Sigmoid colon (tissue), 7 donors: ENCODE data around the gene PLB1. TPM values are rescaled to one million over a fixed set of nuclear protein-coding genes. Genes with fewer than 3 reads are reported as not detected.

Source experiments
- DNase-seq: peaks from one replicate; pipeline ENCODE4 v3.0.0-alpha.2; 2019
- H3K27ac ChIP-seq, 4 donors: fragments of 200-600 bp; sonication (generic); one replicate each; pipeline ENCODE4 v1.5.1; 2016 to 2019; ENCODE audit warnings: mild to moderate bottlenecking in 1 of 4
- H3K27me3 ChIP-seq, 3 donors: fragments of 200-600 bp; sonication (generic); one replicate each; pipeline ENCODE4 v1.5.1; 2019; ENCODE audit warnings: mild to moderate bottlenecking in 1 of 3
- H3K36me3 ChIP-seq, 4 donors: fragments of 200-600 bp; sonication (generic); one replicate each; pipeline ENCODE4 v1.5.1; 2016 to 2019
- H3K4me1 ChIP-seq, 4 donors: fragments of 200-600 bp; sonication (generic); one replicate each; pipeline ENCODE4 v1.5.1; 2017 to 2019
- H3K4me3 ChIP-seq, 4 donors: fragments of 200-600 bp; sonication (generic); one replicate each; pipeline ENCODE4 v1.5.1; 2017 to 2019; ENCODE audit warnings: mild to moderate bottlenecking in 2 of 4, moderate library complexity in 1 of 4
- H3K9me3 ChIP-seq, 4 donors: fragments of 200-600 bp in 3 of 4; sonication (generic) in 3 of 4; one replicate each; pipeline versions ENCODE4 v1.5.1 to v1.6.1; 2013 to 2019
- EP300 ChIP-seq, 4 donors: sonication (generic); formaldehyde crosslinking; IDR thresholded peaks; one replicate each; pipeline ENCODE4 v1.6.1; 2017; ENCODE audit warnings: antibody characterized with exemption in 4 of 4
- POLR2A ChIP-seq, 2 donors: fragments of 450-650 bp; IDR thresholded peaks; one replicate each; pipeline ENCODE4 v1.6.1; 2016; ENCODE audit warnings: antibody characterized with exemption in 2 of 2, mild to moderate bottlenecking in 2 of 2, moderate library complexity in 2 of 2
- POLR2AphosphoS5 ChIP-seq, 4 donors: sonication (generic); formaldehyde crosslinking; IDR thresholded peaks; one replicate each; pipeline ENCODE4 v1.6.1; 2017; ENCODE audit warnings: antibody characterized with exemption in 4 of 4
- WGBS, 2 donors: extraction: QIAGEN DNeasy Blood & Tissue Kit; methylation state at CpG; one replicate each; pipeline ENCODE4 v1.1.7; 2013; 5-methylcytosine and 5-hydroxymethylcytosine counted together
- intact Hi-C: fragments of 100-400 bp; cut with DNase I; formaldehyde crosslinking; loops from one replicate; pipeline ENCODE4 v1.15.1; 2023
- polyA plus RNA-seq, 3 donors: library from polyadenylated mRNA; stranded (reverse); fragments of 200-250 nt; gene quantifications; one replicate each; pipeline ENCODE4 v1.2.3, GENCODE V29; 2013
- total RNA-seq, 4 donors: library from RNA; depleted of rRNA; stranded (reverse); fragments of >200 nt; gene quantifications; one replicate each; pipeline ENCODE4 v1.1.0, GENCODE V29; 2016
- TF ChIP-seq, protein P1 (sequence below), 4 experiments: fragments of 450-650 bp in 3 of 4; fragments of 200-600 bp in 1 of 4; IDR thresholded peaks; one replicate each; pipeline ENCODE4 v1.5.1; 2016 to 2019; ENCODE audit warnings: antibody characterized with exemption in 4 of 4, mild to moderate bottlenecking in 3 of 4, moderate library complexity in 2 of 4
- donor health status: healthy with polysubstance abuse.
- donor health status: Bipolar disorder and iron deficiency.
- donor health status: healthy.

PLB1 gene
- total and polyA plus RNA-seq, 7 donors: 1.2 to 18.3 (median 2.1) TPM

DNA sequence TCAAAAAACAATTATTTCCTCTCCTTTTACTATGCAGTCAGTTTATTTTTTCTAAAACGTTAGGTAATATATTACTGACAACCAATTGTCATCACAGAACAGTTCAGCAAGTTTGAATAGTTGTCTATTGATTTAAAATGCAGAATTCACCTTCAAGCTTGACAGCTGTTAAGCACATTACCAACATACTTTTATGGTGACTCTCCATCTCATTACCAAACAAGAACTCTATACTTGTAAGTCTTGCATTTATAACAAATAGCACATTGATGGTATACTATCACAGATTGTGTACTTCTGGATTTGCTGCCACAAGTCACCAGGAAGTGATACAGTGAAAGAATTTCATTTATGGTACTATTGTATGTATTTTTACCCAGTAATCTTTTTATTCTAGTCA, 156.4 kb downstream of the PLB1 start:
- Histone ChIP-seq H3K27me3 (no peaks in the 10 kb centered on the region), H3K4me3 (no peak overlapping the region), H3K27ac (peak overlapping the region in 1 of 4 donors; percentile 34), H3K9me3 (no peaks in the 10 kb centered on the region), H3K36me3 (no peaks in the 10 kb centered on the region), H3K4me1 (peaks cover 0 to 27% (median 19%) of the 10 kb centered on the region in 4 donors)
- TF ChIP-seq POLR2A (IDR thresholded peaks at IDR 0.05) (no peak), EP300 (IDR thresholded peaks at IDR 0.05) (no peak), POLR2AphosphoS5 (IDR thresholded peaks at IDR 0.05) (no peak)
- TF ChIP-seq, protein P1, sequence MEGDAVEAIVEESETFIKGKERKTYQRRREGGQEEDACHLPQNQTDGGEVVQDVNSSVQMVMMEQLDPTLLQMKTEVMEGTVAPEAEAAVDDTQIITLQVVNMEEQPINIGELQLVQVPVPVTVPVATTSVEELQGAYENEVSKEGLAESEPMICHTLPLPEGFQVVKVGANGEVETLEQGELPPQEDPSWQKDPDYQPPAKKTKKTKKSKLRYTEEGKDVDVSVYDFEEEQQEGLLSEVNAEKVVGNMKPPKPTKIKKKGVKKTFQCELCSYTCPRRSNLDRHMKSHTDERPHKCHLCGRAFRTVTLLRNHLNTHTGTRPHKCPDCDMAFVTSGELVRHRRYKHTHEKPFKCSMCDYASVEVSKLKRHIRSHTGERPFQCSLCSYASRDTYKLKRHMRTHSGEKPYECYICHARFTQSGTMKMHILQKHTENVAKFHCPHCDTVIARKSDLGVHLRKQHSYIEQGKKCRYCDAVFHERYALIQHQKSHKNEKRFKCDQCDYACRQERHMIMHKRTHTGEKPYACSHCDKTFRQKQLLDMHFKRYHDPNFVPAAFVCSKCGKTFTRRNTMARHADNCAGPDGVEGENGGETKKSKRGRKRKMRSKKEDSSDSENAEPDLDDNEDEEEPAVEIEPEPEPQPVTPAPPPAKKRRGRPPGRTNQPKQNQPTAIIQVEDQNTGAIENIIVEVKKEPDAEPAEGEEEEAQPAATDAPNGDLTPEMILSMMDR (IDR thresholded peaks at IDR 0.05): no peak
- intact Hi-C loops: no loop called here
- 28 to 64% methylated on average over 1 of the region's 1 CpG for WGBS, 2 donors
- DNase-seq: no peak

DNA sequence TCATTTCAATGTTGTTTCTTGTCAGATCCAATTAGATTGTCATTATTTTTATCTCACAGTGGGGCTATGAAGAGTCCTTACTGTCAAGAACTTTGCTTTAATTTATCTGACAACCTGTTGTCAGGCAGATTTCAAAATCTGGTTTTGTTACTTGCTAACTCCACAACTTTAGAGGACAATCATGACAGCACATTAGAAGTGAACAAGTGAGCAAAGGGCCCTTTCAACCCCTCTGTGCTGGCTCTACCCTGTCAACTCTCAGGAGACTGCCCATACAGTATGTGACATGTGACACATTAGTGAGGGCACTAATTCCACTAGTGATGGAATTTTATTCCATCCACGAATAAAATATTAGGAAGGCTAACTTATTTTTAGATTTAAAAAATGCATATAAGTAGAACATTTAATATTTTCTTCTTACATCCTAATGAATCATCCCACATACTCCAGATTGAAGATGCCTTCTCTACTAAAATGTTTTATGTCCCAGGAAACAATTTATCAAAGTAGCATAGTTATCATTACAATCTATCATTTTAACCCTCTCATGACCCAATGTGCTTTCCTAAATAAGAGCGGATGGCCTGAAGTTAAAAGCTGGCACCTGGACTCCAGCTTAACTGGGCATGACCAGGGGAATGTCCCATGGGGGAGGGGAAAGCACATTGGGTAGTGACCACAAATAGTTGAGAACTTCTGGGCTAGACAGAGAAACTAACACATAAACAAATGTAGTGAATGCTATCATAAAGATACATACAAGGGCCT, 158.2 kb downstream of the PLB1 start:
- no peaks in the 10 kb centered on the region for H3K36me3 ChIP-seq
- TF ChIP-seq EP300 (IDR thresholded peaks at IDR 0.05): no peak
- DNase-seq: peak; percentile 46
- no peak overlapping the region for H3K4me3 ChIP-seq
- H3K4me1 ChIP-seq: peaks cover 0 to 24% (median 15%) of the 10 kb centered on the region in 4 donors
- no peaks in the 10 kb centered on the region for H3K27me3 ChIP-seq
- peak overlapping the region in 1 of 4 donors; percentile 55 for H3K27ac ChIP-seq
- WGBS, 2 donors: 86 to 94% methylated on average over 2 of the region's 2 CpGs
- H3K9me3 ChIP-seq: no peaks in the 10 kb centered on the region
- intact Hi-C loops: no loop called here

DNA sequence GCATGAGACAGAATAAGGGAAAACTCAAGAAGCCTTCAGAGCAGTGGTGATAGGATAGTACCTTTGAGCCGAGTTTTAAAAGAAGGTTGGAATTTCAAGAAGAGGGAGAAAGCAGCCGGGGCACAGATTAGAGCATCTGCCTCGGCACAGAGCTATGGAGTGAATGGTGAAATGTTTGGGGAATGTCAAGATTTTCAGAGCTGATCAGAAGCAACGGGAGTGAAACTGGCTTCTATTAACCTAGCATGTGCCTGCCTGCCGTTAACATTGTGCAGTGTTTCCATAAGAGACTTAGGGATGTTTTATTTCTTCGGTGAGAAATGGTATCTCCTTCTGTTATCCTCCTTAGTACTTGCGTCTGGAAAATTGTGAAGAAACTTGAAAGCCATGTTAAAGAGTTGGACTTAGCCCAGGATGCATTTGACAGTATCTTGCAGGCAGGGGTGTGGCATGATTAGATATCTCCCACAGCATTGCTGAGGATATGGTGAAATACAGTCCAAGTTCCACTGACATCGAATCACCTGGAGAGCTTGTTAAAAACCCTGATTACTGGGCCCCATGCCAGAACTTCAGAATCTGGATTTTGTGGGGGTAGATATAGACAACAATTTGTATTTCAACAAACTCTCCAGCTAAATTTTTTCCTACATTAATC, 158.9 kb downstream of the PLB1 start:
- peak; percentile 30 for DNase-seq
- Histone ChIP-seq H3K27me3 (no peaks in the 10 kb centered on the region), H3K4me1 (peaks cover 0 to 24% (median 15%) of the 10 kb centered on the region in 4 donors), H3K27ac (peak overlapping the region in 1 of 4 donors; percentile 55), H3K9me3 (no peaks in the 10 kb centered on the region), H3K4me3 (no peak overlapping the region), H3K36me3 (no peaks in the 10 kb centered on the region)
- no peak for TF ChIP-seq POLR2A (IDR thresholded peaks at IDR 0.05)
- TF ChIP-seq POLR2AphosphoS5 (IDR thresholded peaks at IDR 0.05): no peak
- TF ChIP-seq, protein P1 (IDR thresholded peaks at IDR 0.05): no peak
- TF ChIP-seq EP300 (IDR thresholded peaks at IDR 0.05): no peak
- intact Hi-C loops: no loop called here
- WGBS, 2 donors: 21 to 56% methylated on average over 8 of the region's 8 CpGs

DNA sequence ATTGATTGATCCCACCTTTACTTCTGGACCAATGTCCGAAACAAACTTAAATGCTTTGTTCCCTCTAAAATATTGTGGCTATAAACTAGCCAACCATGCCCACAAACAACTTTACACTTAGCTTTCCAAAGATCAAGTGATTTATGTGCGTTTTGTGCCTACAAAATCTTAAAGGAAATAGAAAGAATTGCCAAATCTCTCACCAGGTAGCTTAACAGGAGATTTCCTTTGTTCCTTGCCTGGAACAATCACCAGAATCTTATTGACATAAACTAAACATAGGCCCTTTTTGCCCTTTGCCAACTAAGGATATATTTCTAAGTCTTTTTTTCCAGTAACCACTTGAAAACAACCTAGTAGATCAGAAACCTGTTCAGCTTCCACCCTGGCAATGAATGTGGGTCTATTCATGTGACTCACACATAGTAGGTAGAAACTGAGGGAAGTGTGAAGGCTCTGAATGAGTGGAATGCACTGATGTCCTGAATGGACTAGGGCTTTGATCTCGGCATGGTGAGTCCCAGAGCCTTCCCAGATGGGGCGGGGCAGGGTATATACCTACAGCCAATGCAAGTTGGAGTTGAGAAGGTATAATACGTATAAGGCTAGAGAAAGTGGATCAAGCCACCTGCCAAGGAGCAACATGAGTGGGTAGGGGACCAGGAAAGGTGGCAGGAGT, 161.2 kb downstream of the PLB1 start:
- Histone ChIP-seq H3K27me3 (no peaks in the 10 kb centered on the region), H3K36me3 (no peaks in the 10 kb centered on the region), H3K9me3 (no peaks in the 10 kb centered on the region), H3K27ac (peak overlapping the region in 1 of 4 donors; percentile 91), H3K4me3 (no peak overlapping the region), H3K4me1 (peaks cover 0 to 43% (median 35%) of the 10 kb centered on the region in 4 donors)
- WGBS, 2 donors: 39 to 75% methylated on average over 5 of the region's 5 CpGs
- TF ChIP-seq POLR2A (IDR thresholded peaks at IDR 0.05): no peak
- no peak for TF ChIP-seq EP300 (IDR thresholded peaks at IDR 0.05)
- TF ChIP-seq POLR2AphosphoS5 (IDR thresholded peaks at IDR 0.05): no peak
- TF ChIP-seq, protein P1 (IDR thresholded peaks at IDR 0.05): no peak
- intact Hi-C loops: no loop called here
- peak; percentile 56 for DNase-seq

DNA sequence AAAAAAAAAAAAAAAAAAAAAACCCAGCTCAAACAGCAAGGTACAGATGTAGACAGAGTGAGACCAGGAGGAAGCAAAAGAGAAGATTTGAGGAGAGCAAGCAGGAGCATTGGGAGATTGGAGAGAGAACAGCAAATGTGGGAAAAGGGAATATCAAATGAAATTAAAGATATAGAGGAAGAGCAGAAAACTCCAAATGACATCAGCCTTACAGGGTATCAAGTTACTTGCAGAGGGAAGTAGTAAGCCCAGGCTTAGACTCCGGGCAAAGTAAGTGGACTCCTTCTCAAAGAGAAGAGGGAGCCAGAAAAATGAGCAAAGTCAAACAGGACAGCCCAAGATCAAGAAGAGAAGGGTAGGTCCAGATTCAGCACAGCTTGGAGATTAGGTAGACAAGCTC, 162.5 kb downstream of the PLB1 start:
- Histone ChIP-seq H3K36me3 (no peaks in the 10 kb centered on the region), H3K4me1 (peaks cover 0 to 56% (median 47%) of the 10 kb centered on the region in 4 donors), H3K4me3 (no peak overlapping the region), H3K27ac (peak overlapping the region; percentile 5 to 94 (median 90)), H3K27me3 (no peaks in the 10 kb centered on the region), H3K9me3 (no peaks in the 10 kb centered on the region)
- DNase-seq: peak; percentile 49
- intact Hi-C loops: no loop called here
- TF ChIP-seq POLR2AphosphoS5 (IDR thresholded peaks at IDR 0.05) (peak in 1 of 4 donors; percentile 6), POLR2A (IDR thresholded peaks at IDR 0.05) (no peak), EP300 (IDR thresholded peaks at IDR 0.05) (no peak)
- TF ChIP-seq, protein P1 (IDR thresholded peaks at IDR 0.05): no peak
- 59 to 84% methylated on average over 1 of the region's 1 CpG for WGBS, 2 donors
